GM19468 (cell line): ENCODE measurements around the gene FAM25G.
"Not testable (repeated sequence)": the region's sequence is repeated elsewhere in the genome, so short reads cannot be mapped to it uniquely, and the experiment has no call there.

Experiments used
- ATAC-seq: cut with Tn5 transposase; IDR thresholded peaks from one replicate; pipeline ENCODE4 v1.9.1; 2021; ENCODE audit warnings: mild to moderate bottlenecking, moderate library complexity, moderate number of reproducible peaks; ENCODE audit not compliant: unreplicated experiment; ENCODE audit errors: extremely low read depth

Gene FAM25G

GRCh38 chr10:47467458-47467857, 24.0 kb downstream of the FAM25G start:
- not testable (repeated sequence) for ATAC-seq

DNA sequence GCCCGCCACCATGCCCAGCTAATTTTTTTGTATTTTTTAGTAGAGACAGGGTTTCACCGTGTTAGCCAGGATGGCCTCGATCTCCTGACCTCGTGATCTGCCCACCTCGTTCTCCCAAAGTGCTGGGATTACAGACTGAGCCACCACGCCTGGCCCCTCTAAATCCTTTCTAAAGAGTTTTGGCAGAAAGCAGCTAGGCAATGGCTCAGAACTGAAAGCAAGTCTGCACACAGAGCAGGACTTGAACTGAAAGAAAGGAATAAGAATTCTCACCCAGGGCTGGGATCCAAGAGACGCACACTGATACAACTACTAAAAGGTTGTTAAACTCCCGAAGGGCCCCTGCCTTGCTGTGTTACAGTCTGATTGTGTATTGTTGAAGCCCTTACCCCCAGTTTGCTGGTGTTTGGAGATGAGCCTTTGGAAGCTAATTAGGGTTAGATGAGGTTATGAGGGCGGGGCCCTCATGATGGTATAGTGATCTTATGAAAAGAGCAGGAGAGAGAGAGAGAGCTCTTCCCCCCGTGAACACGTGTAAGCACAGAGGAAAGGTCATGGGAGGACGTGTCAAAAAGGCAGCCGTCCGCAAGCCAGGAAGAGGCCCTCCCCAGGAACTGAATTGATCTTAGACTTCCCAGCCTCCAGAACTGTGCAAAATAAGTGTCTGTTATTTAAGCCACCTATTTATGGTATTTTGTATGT, 26.1 kb downstream of the FAM25G start:
- ATAC-seq, result not testable (repeated sequence)

DNA sequence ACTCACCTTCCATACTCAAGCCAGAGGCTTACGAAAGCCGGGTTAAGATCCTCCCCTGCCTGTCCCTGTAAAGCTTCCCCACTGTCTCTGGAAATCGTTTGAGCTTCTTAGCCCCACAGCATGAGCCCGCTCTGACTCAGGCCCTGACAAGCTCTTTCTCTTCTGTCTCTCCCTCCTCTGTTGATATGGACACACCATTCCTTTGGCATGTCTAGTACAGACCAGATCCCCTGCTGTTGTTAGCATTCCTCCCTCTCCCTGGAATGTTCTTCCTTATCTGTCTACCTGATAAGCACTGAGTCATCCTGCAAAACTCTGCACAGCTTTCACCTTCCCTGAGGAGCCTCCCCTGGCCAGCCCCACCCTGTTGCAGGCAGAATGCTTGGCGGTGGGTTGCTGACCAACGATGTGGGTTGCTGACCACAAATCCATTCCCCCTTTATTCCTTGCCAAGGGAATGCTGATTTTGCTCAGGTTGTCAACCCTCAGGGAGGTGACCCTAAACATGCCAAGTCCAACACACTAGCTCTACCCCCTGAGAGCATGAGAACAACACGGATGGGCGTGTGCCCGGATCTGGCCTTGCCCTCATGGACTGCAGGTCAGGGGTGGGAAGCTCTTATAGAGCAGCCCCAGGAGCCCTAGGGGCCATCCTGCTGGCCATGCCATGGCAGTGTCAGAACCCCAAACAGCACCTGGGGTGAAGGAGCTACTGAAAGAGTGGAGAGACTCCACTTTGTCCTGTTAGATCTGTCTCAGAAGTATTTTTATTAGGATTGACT, 28.7 kb downstream of the FAM25G start:
- ATAC-seq, result not testable (repeated sequence)

- ATAC-seq, result not testable (repeated sequence)
These were observed 30.2 kb downstream of the FAM25G start for GRCh38 chr10:47461261-47461687.

GRCh38 chr10:47458466-47459154, 32.9 kb downstream of the FAM25G start:
- ATAC-seq, result no peak

DNA sequence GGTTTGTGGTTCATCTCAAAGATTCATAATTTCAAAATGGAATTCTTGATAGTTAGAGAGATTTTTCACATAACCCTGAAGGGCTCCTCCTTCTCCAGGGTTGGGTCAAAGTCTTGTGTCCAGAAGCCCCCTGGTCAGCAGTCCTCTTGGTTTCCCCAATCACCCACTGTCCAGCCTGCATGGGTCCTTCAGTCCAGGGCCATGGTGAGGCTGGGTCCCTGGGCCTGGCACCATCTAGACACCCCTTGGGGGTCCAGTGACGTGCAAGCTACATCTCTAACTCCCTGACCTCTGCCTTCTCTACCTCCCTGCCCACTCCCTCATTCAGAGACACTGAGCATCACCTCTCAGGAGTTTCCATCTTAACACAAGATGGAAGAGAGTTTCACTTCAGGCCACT, 33.7 kb downstream of the FAM25G start:
- no peak for ATAC-seq

- no peak for ATAC-seq
These were observed 34.0 kb downstream of the FAM25G start for GRCh38 chr10:47457528-47457820.

- no peak for ATAC-seq
These were observed 34.5 kb downstream of the FAM25G start for GRCh38 chr10:47456794-47457527.

- ATAC-seq, result no peak
These were observed 35.3 kb downstream of the FAM25G start for GRCh38 chr10:47456079-47456785.

DNA sequence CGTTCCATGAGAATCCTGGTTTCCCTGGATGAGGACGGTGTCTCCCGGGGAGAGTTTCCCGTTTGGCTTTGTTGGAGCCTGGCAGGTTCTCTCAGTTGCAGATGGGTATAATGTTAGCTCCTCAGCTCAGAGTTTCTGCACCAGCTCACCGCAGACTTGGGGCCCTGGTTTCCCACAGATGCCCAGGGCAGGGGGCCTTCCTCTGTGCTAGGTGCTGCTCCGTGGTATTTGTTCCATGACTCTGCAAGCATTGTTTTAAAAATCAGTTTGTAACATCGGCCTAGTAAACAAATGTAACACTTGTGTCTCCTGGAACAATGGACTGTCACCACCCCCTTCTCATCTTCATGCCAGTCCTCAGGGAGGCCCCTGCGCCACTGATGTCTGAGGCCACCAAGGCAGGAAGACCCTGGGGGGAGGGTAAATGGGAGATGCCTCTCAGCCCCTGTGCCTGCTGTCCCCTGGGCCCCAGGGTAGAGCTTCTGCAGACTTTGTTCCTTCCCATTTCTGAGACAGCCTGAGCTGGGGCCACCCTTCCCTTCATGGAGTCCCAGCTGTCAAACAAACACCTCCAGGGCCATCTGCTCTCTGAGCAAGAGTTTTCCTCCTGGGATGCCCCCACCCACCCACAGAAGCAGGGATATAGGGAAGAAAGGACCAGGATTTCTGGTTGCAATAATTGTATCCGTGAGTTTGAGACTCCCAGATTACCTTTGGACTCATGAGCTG, 36.0 kb downstream of the FAM25G start:
- ATAC-seq, result not testable (repeated sequence)

GRCh38 chr10:47454780-47455058, 36.8 kb downstream of the FAM25G start:
- no peak for ATAC-seq

- ATAC-seq, result no peak
These were observed 37.3 kb downstream of the FAM25G start for GRCh38 chr10:47454008-47454779.

DNA sequence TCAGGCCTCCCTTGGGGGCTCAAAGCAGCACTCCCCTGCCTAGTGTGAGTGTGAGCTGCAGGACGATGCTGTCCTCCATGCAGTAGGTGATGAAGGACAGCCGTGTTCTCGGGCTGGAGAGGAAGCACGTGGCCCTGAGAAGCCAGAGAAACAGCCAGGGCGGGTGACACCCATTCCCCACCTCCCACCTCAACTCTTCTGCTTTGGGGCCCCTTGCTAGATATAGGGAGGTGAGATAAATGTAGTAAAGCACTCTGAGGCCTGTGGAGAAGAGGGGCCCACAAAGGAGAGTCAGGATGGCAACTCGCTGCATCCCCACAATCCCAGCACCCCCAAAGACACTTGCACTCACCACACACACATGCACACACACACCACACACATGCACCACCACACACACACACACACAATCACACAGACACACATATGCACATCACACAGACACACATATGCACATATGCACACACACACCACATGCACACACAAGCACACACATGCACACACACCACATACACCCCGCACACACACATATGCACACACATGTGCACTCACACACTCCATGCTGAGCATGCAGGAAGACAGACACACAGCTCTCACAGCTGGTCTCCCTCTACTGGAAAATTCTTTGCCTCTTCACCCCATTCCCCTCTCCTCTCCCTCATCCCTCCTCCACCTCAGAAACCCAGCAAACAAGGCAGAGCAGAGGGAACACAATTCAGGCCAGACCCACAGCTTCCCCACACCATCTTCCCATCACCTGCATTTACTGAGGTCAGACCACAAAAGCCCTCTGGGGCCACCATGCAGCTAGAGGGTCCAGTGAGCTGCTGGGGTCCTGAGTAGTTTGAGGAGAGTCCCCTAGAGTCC, 38.1 kb downstream of the FAM25G start:
- no peak for ATAC-seq

DNA sequence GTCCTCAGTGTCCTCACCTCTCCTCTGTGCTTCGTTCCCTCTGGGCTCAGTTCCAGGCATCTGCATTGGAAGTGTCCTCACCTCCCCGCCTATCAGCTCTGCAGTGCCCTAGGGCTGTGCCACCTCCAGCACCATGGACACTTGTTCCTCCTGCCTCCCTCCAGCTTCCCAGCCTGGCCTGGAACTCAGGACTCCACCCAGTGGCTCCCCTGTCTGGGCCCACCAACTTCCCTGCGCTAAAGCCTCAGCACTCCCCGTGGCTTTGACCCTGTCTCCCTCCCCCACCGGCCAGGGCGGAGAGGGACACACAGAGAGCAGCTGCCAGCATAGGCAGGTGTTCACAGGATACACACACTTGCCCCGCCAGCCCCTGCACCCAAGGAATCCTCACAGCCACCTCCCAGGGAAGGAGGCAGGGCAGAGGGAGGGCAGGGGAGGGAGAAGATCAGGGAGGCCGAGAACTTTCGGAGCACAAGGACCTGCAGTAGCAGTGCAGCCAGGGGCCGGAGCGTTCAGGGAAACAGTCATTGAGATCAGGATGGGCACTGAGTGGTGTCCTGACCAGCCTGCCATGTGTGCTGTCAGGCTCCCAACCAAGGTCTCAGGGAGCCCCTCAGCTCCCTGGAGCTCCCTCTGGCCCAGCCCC, 38.9 kb downstream of the FAM25G start:
- ATAC-seq, result no peak

- ATAC-seq, result no peak
These were observed 39.5 kb downstream of the FAM25G start for GRCh38 chr10:47451998-47452494.

- no peak for ATAC-seq
These were observed 40.1 kb downstream of the FAM25G start for GRCh38 chr10:47451273-47451997.

DNA sequence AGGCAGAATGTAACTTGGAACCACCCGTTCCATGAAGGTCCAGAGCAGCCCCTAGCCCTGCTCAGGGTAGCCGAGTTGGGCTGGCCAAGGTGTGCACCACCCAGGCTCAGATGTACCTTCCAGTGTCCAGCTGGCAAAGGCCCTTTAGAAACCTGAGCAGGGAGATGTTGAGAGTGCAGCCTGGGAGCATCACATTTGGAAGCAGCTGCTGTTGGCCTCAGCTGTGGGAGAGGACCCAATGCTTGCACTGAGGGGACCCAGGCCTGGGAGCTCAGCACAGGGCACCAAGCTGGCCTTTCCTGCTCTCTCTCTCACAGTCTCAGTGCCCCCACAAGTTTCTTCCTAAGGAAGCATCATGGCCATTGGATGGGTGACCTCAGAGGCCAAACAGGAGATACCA, 41.1 kb downstream of the FAM25G start:
- ATAC-seq, result no peak
